Measurements from ENCODE around the gene ACSS2.

Gene ACSS2

GRCh38 chr20:34925341-34925740 is 48.9 kb downstream of the ACSS2 start:
- Histone ChIP-seq H3K36me3 (ENCODE audit: insufficient read depth, low read length) (peaks cover 27% of the 10 kb centered on the region), H3K9ac (ENCODE audit: low read depth, low read length) (no peak overlapping the region), H3K4me1 (ENCODE audit: insufficient read depth, low read length) (no peaks in the 10 kb centered on the region), H2AFZ (ENCODE audit: low read depth, low read length) (no peak overlapping the region), H3K27ac (ENCODE audit: low read length) (no peak overlapping the region), H3K4me3 (ENCODE audit: low read depth in 1 of 2, low read length in 2 of 2) (no peak overlapping the region), H3K79me2 (ENCODE audit: insufficient read depth, low read length) (no peaks in the 10 kb centered on the region), H3K9me3 (ENCODE audit: insufficient read depth, low read length, severe bottlenecking) (no peaks in the 10 kb centered on the region), H3K4me2 (ENCODE audit: insufficient read depth, low read length) (no peak overlapping the region), H3K27me3 (ENCODE audit: insufficient read depth, low read length, poor library complexity) (no peaks in the 10 kb centered on the region), H4K20me1 (ENCODE audit: insufficient read depth, low read length) (no peaks in the 10 kb centered on the region)
- no peak for ATAC-seq (ENCODE audit: insufficient read depth, low read depth)
- DNase-seq: no peak
- no peak for TF ChIP-seq CTCF (IDR thresholded peaks at IDR 0.05; ENCODE audit: borderline replicate concordance, extremely low read depth, low read length, poor library complexity, severe bottlenecking)
- no peak for TF ChIP-seq EZH2 (IDR thresholded peaks at IDR 0.05; ENCODE audit: borderline replicate concordance, low read depth, low read length, severe bottlenecking)

DNA sequence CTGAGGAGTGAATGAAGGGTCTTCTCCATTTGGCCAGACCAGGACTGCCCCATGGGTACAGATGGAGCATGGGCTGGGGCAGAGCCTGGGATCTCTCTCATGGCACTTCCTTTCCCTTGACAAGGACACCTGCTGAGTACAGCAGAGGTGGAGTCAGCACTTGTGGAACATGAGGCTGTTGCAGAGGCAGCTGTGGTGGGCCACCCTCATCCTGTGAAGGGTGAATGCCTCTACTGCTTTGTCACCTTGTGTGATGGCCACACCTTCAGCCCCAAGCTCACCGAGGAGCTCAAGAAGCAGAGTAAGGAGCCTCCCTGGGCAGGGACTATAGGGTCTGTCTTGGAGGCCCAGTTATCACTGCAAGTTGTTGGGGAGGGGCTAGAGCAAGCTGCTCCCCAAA is 49.6 kb downstream of the ACSS2 start:
- TF ChIP-seq EZH2 (IDR thresholded peaks at IDR 0.05; ENCODE audit: borderline replicate concordance, low read depth, low read length, severe bottlenecking) (no peak), CTCF (IDR thresholded peaks at IDR 0.05; ENCODE audit: borderline replicate concordance, extremely low read depth, low read length, poor library complexity, severe bottlenecking) (no peak)
- no peak overlapping the region for H3K27ac ChIP-seq (ENCODE audit: low read length)
- H3K9me3 ChIP-seq (ENCODE audit: insufficient read depth, low read length, severe bottlenecking): no peaks in the 10 kb centered on the region
- no peaks in the 10 kb centered on the region for H3K27me3 ChIP-seq (ENCODE audit: insufficient read depth, low read length, poor library complexity)
- H3K4me3 ChIP-seq (ENCODE audit: low read depth in 1 of 2, low read length in 2 of 2): no peak overlapping the region
- ATAC-seq (ENCODE audit: insufficient read depth, low read depth): peak; percentile 59; the same call in 2 of the 3 replicates
- H2AFZ ChIP-seq (ENCODE audit: low read depth, low read length): no peak overlapping the region
- peak; percentile 17 for DNase-seq
- peaks cover 31% of the 10 kb centered on the region for H3K36me3 ChIP-seq (ENCODE audit: insufficient read depth, low read length)
- no peaks in the 10 kb centered on the region for H4K20me1 ChIP-seq (ENCODE audit: insufficient read depth, low read length)
- H3K4me1 ChIP-seq (ENCODE audit: insufficient read depth, low read length): no peaks in the 10 kb centered on the region
- no peaks in the 10 kb centered on the region for H3K79me2 ChIP-seq (ENCODE audit: insufficient read depth, low read length)
- H3K4me2 ChIP-seq (ENCODE audit: insufficient read depth, low read length): no peak overlapping the region
- no peak overlapping the region for H3K9ac ChIP-seq (ENCODE audit: low read depth, low read length)

DNA sequence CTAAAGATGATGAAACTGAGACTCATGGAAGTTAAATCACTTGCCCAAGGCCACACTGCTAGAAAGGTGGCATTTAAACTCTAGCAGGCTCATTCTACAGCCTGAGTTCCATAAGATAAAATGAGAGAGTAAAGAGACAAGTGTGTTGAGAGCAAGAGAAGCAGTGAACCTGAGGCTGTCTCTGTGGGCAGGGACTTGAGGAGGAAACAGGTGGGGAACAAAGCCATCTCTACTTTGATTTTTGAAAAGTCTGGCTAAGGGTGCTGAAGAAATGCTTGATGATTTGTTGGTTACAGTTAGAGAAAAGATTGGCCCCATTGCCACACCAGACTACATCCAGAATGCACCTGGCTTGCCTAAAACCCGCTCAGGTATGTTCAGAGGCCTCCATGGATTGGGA is 50.2 kb downstream of the ACSS2 start:
- DNase-seq (no peak), ATAC-seq (ENCODE audit: insufficient read depth, low read depth) (peak; percentile 36; the same call in 1 of the 3 replicates)
- Histone ChIP-seq H4K20me1 (ENCODE audit: insufficient read depth, low read length) (no peaks in the 10 kb centered on the region), H3K27me3 (ENCODE audit: insufficient read depth, low read length, poor library complexity) (no peaks in the 10 kb centered on the region), H3K9ac (ENCODE audit: low read depth, low read length) (no peak overlapping the region), H3K36me3 (ENCODE audit: insufficient read depth, low read length) (peaks cover 37% of the 10 kb centered on the region), H3K27ac (ENCODE audit: low read length) (no peak overlapping the region), H3K4me2 (ENCODE audit: insufficient read depth, low read length) (no peak overlapping the region), H3K4me3 (ENCODE audit: low read depth in 1 of 2, low read length in 2 of 2) (no peak overlapping the region), H3K9me3 (ENCODE audit: insufficient read depth, low read length, severe bottlenecking) (no peaks in the 10 kb centered on the region), H2AFZ (ENCODE audit: low read depth, low read length) (no peak overlapping the region), H3K79me2 (ENCODE audit: insufficient read depth, low read length) (no peaks in the 10 kb centered on the region), H3K4me1 (ENCODE audit: insufficient read depth, low read length) (no peaks in the 10 kb centered on the region)
- TF ChIP-seq EZH2 (IDR thresholded peaks at IDR 0.05; ENCODE audit: borderline replicate concordance, low read depth, low read length, severe bottlenecking) (no peak), CTCF (IDR thresholded peaks at IDR 0.05; ENCODE audit: borderline replicate concordance, extremely low read depth, low read length, poor library complexity, severe bottlenecking) (no peak)

GRCh38 chr20:34927736-34928135 is 51.3 kb downstream of the ACSS2 start:
- DNase-seq (no peak), ATAC-seq (ENCODE audit: insufficient read depth, low read depth) (no peak)
- Histone ChIP-seq H3K4me1 (ENCODE audit: insufficient read depth, low read length) (no peaks in the 10 kb centered on the region), H3K9ac (ENCODE audit: low read depth, low read length) (no peak overlapping the region), H3K27me3 (ENCODE audit: insufficient read depth, low read length, poor library complexity) (no peaks in the 10 kb centered on the region), H2AFZ (ENCODE audit: low read depth, low read length) (no peak overlapping the region), H3K79me2 (ENCODE audit: insufficient read depth, low read length) (no peaks in the 10 kb centered on the region), H3K36me3 (ENCODE audit: insufficient read depth, low read length) (peaks cover 41% of the 10 kb centered on the region), H3K4me3 (ENCODE audit: low read depth in 1 of 2, low read length in 2 of 2) (no peak overlapping the region), H4K20me1 (ENCODE audit: insufficient read depth, low read length) (no peaks in the 10 kb centered on the region), H3K27ac (ENCODE audit: low read length) (no peak overlapping the region), H3K9me3 (ENCODE audit: insufficient read depth, low read length, severe bottlenecking) (no peaks in the 10 kb centered on the region), H3K4me2 (ENCODE audit: insufficient read depth, low read length) (no peak overlapping the region)
- TF ChIP-seq EZH2 (IDR thresholded peaks at IDR 0.05; ENCODE audit: borderline replicate concordance, low read depth, low read length, severe bottlenecking): no peak
- TF ChIP-seq CTCF (IDR thresholded peaks at IDR 0.05; ENCODE audit: borderline replicate concordance, extremely low read depth, low read length, poor library complexity, severe bottlenecking): no peak

Data from DND-41 (cell line).